SK-N-MC (cell line): ENCODE data around the gene MERTK.

Experiments used
- EZH2 ChIP-seq: fragments of 200-600 bp; sonication (generic); IDR thresholded peaks from one replicate; pipeline ENCODE4 v1.6.1; 2017; ENCODE audit warnings: antibody characterized with exemption
- FOXP2 ChIP-seq: optimal IDR thresholded peaks from 2 replicates; pipeline ENCODE3; 2011; ENCODE audit warnings: mild to moderate bottlenecking, moderate library complexity; ENCODE audit not compliant: insufficient read depth; ENCODE audit errors: extremely low read length, control extremely low read depth
- POLR2AphosphoS5 ChIP-seq: IDR thresholded peaks from 2 replicates; pipeline ENCODE4 v1.6.1; 2012; ENCODE audit warnings: mild to moderate bottlenecking, low read depth, low read length, borderline replicate concordance

DNA sequence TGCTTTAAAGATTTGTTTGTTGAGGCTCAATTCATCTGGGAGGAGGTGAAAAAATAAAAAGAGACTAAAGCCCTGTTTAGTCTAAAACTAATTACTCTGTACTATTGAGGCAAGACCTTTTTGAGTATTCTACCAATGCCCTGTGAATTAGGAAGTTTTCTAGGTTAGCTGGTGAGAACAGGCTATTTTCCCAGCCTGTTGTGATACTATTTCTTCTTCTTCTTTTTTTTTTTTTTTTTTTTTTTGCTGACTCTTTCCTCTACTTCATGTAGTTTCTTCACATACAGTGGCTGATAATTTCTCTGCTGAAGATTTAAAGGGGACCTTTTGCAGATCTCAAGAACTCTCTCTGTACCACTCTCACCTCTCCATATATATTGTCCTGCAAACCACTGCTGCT, 147.8 kb downstream of the MERTK start:
- no peak for TF ChIP-seq POLR2AphosphoS5
- TF ChIP-seq EZH2: no peak
- TF ChIP-seq FOXP2: no peak
